Measurements from ENCODE around the gene PCCA.
"Not testable (repeated sequence)": the region's sequence is repeated elsewhere in the genome, so short reads cannot be mapped to it uniquely, and the experiment has no call there.

PCCA gene

GRCh38 chr13:100387416-100387815, 298.5 kb downstream of the PCCA start:
- Histone ChIP-seq H4K8ac (ENCODE audit: low read depth, low read length) (no peak overlapping the region), H4K91ac (ENCODE audit: low read depth, low read length) (no peak overlapping the region), H2BK12ac (ENCODE audit: low read length) (no peak overlapping the region), H2AK5ac (ENCODE audit: low read length) (no peak overlapping the region), H2BK120ac (ENCODE audit: insufficient read depth, low read length, poor library complexity) (no peak overlapping the region), H3K18ac (ENCODE audit: low read length) (no peak overlapping the region), H3K27me3 (ENCODE audit: insufficient read depth, low read length) (no peaks in the 10 kb centered on the region), H3K4me2 (ENCODE audit: low read length) (no peak overlapping the region), H3K79me2 (ENCODE audit: control insufficient read depth, insufficient read depth, low read length, poor library complexity) (no peaks in the 10 kb centered on the region), H3K9me3 (ENCODE audit: insufficient read depth, low read depth, low read length) (no peaks in the 10 kb centered on the region), H3K23ac (ENCODE audit: low read length) (no peak overlapping the region), H4K12ac (ENCODE audit: low read depth, low read length) (no peak overlapping the region), H3K14ac (ENCODE audit: low read length) (no peak overlapping the region), H3K4me1 (ENCODE audit: control insufficient read depth in 1 of 2, insufficient read depth in 2 of 2, low read length in 2 of 2) (no peaks in the 10 kb centered on the region), H3K4me3 (ENCODE audit: low read depth, low read length) (no peak overlapping the region), H2AFZ (ENCODE audit: insufficient read depth, low read length, poor library complexity) (no peak overlapping the region), H3K27ac (ENCODE audit: low read depth, low read length) (no peak overlapping the region), H3K36me3 (ENCODE audit: control insufficient read depth in 1 of 2, insufficient read depth in 2 of 2, low read length in 2 of 2) (no peaks in the 10 kb centered on the region), H3K4ac (ENCODE audit: low read depth, low read length) (no peak overlapping the region), H2BK5ac (ENCODE audit: low read depth, low read length, poor library complexity) (no peak overlapping the region), H3K79me1 (ENCODE audit: low read length) (peaks cover 2% of the 10 kb centered on the region), H3K9ac (ENCODE audit: low read length) (no peak overlapping the region)
- DNase-seq: no peak
- WGBS (ENCODE audit: extremely low coverage, insufficient coverage, insufficient read length): no CpG with 5 or more reads among the region's 3 CpGs

- not testable (repeated sequence) for H3K18ac ChIP-seq (ENCODE audit: low read length); H3K79me1 ChIP-seq (ENCODE audit: low read length); H2AFZ ChIP-seq (ENCODE audit: insufficient read depth, low read length, poor library complexity); H3K4me3 ChIP-seq (ENCODE audit: low read depth, low read length); H3K36me3 ChIP-seq (ENCODE audit: control insufficient read depth in 1 of 2, insufficient read depth in 2 of 2, low read length in 2 of 2); H3K14ac ChIP-seq (ENCODE audit: low read length); H3K4me2 ChIP-seq (ENCODE audit: low read length); H3K4me1 ChIP-seq (ENCODE audit: control insufficient read depth in 1 of 2, insufficient read depth in 2 of 2, low read length in 2 of 2); H3K79me2 ChIP-seq (ENCODE audit: control insufficient read depth, insufficient read depth, low read length, poor library complexity); H3K4ac ChIP-seq (ENCODE audit: low read depth, low read length); H4K12ac ChIP-seq (ENCODE audit: low read depth, low read length); H4K91ac ChIP-seq (ENCODE audit: low read depth, low read length); H3K9me3 ChIP-seq (ENCODE audit: insufficient read depth, low read depth, low read length); H2BK12ac ChIP-seq (ENCODE audit: low read length); H3K9ac ChIP-seq (ENCODE audit: low read length); DNase-seq; H2BK120ac ChIP-seq (ENCODE audit: insufficient read depth, low read length, poor library complexity); H2AK5ac ChIP-seq (ENCODE audit: low read length); H3K27me3 ChIP-seq (ENCODE audit: insufficient read depth, low read length); H3K27ac ChIP-seq (ENCODE audit: low read depth, low read length); H4K8ac ChIP-seq (ENCODE audit: low read depth, low read length); H3K23ac ChIP-seq (ENCODE audit: low read length); H2BK5ac ChIP-seq (ENCODE audit: low read depth, low read length, poor library complexity)
- no CpG with 5 or more reads among the region's 5 CpGs for WGBS (ENCODE audit: extremely low coverage, insufficient coverage, insufficient read length)
Observed at GRCh38 chr13:100388150-100388549, 299.3 kb downstream of the PCCA start.

GRCh38 chr13:100388923-100389322, 300.0 kb downstream of the PCCA start:
- H3K4me2 ChIP-seq (ENCODE audit: low read length): no peak overlapping the region
- no peak overlapping the region for H3K27ac ChIP-seq (ENCODE audit: low read depth, low read length)
- no CpG with 5 or more reads among the region's 4 CpGs for WGBS (ENCODE audit: extremely low coverage, insufficient coverage, insufficient read length)

GRCh38 chr13:100389617-100390016, 300.7 kb downstream of the PCCA start:
- Histone ChIP-seq H4K8ac (ENCODE audit: low read depth, low read length) (no peak overlapping the region), H3K27me3 (ENCODE audit: insufficient read depth, low read length) (no peaks in the 10 kb centered on the region), H3K79me2 (ENCODE audit: control insufficient read depth, insufficient read depth, low read length, poor library complexity) (no peaks in the 10 kb centered on the region), H3K14ac (ENCODE audit: low read length) (no peak overlapping the region), H3K79me1 (ENCODE audit: low read length) (peaks cover 6% of the 10 kb centered on the region), H3K4ac (ENCODE audit: low read depth, low read length) (no peak overlapping the region), H2BK5ac (ENCODE audit: low read depth, low read length, poor library complexity) (no peak overlapping the region), H4K12ac (ENCODE audit: low read depth, low read length) (no peak overlapping the region), H3K23ac (ENCODE audit: low read length) (no peak overlapping the region), H3K9ac (ENCODE audit: low read length) (no peak overlapping the region), H2BK120ac (ENCODE audit: insufficient read depth, low read length, poor library complexity) (no peak overlapping the region), H3K4me2 (ENCODE audit: low read length) (no peak overlapping the region), H2BK12ac (ENCODE audit: low read length) (no peak overlapping the region), H3K9me3 (ENCODE audit: insufficient read depth, low read depth, low read length) (no peaks in the 10 kb centered on the region), H3K36me3 (ENCODE audit: control insufficient read depth in 1 of 2, insufficient read depth in 2 of 2, low read length in 2 of 2) (no peaks in the 10 kb centered on the region), H3K27ac (ENCODE audit: low read depth, low read length) (no peak overlapping the region), H2AFZ (ENCODE audit: insufficient read depth, low read length, poor library complexity) (no peak overlapping the region), H3K4me3 (ENCODE audit: low read depth, low read length) (no peak overlapping the region), H4K91ac (ENCODE audit: low read depth, low read length) (no peak overlapping the region), H3K4me1 (ENCODE audit: control insufficient read depth in 1 of 2, insufficient read depth in 2 of 2, low read length in 2 of 2) (peaks cover 0 to 4% of the 10 kb centered on the region in 2 experiments), H3K18ac (ENCODE audit: low read length) (no peak overlapping the region), H2AK5ac (ENCODE audit: low read length) (no peak overlapping the region)
- no peak for DNase-seq
- WGBS (ENCODE audit: extremely low coverage, insufficient coverage, insufficient read length): no CpG with 5 or more reads among the region's 3 CpGs

More at GRCh38 chr13:100388923-100389322, 300.0 kb downstream of the PCCA start:
- Histone ChIP-seq H3K14ac (ENCODE audit: low read length) (no peak overlapping the region), H2AK5ac (ENCODE audit: low read length) (no peak overlapping the region), H3K79me1 (ENCODE audit: low read length) (peaks cover 4% of the 10 kb centered on the region), H3K18ac (ENCODE audit: low read length) (no peak overlapping the region), H3K23ac (ENCODE audit: low read length) (no peak overlapping the region), H3K4ac (ENCODE audit: low read depth, low read length) (no peak overlapping the region), H4K91ac (ENCODE audit: low read depth, low read length) (no peak overlapping the region), H3K79me2 (ENCODE audit: control insufficient read depth, insufficient read depth, low read length, poor library complexity) (no peaks in the 10 kb centered on the region), H2BK120ac (ENCODE audit: insufficient read depth, low read length, poor library complexity) (no peak overlapping the region), H4K12ac (ENCODE audit: low read depth, low read length) (no peak overlapping the region), H2BK5ac (ENCODE audit: low read depth, low read length, poor library complexity) (no peak overlapping the region), H3K4me1 (ENCODE audit: control insufficient read depth in 1 of 2, insufficient read depth in 2 of 2, low read length in 2 of 2) (peaks cover 0 to 4% of the 10 kb centered on the region in 2 experiments), H3K4me3 (ENCODE audit: low read depth, low read length) (no peak overlapping the region), H4K8ac (ENCODE audit: low read depth, low read length) (no peak overlapping the region), H3K9ac (ENCODE audit: low read length) (no peak overlapping the region), H3K9me3 (ENCODE audit: insufficient read depth, low read depth, low read length) (no peaks in the 10 kb centered on the region), H2AFZ (ENCODE audit: insufficient read depth, low read length, poor library complexity) (no peak overlapping the region), H2BK12ac (ENCODE audit: low read length) (no peak overlapping the region), H3K36me3 (ENCODE audit: control insufficient read depth in 1 of 2, insufficient read depth in 2 of 2, low read length in 2 of 2) (no peaks in the 10 kb centered on the region), H3K27me3 (ENCODE audit: insufficient read depth, low read length) (no peaks in the 10 kb centered on the region)
- DNase-seq: no peak
